ENCODE measurements around the gene SEL1L3.

Gene SEL1L3

GRCh38 chr4:25823632-25824031 is 39.2 kb downstream of the SEL1L3 start:
- in situ Hi-C loops (cut with HindIII; ENCODE audit: low sequenced_read_pairs), result no loop called here

GRCh38 chr4:25821899-25822298 is 40.9 kb downstream of the SEL1L3 start:
- in situ Hi-C loops (cut with HindIII; ENCODE audit: low sequenced_read_pairs), result no loop called here

- in situ Hi-C loops (cut with HindIII; ENCODE audit: low sequenced_read_pairs), result no loop called here
Measured at GRCh38 chr4:25821267-25821666, 41.5 kb downstream of the SEL1L3 start.

- in situ Hi-C loops (cut with HindIII; ENCODE audit: low sequenced_read_pairs), result no loop called here
Measured at GRCh38 chr4:25818876-25819275, 43.9 kb downstream of the SEL1L3 start.

- in situ Hi-C loops (cut with HindIII; ENCODE audit: low sequenced_read_pairs), result no loop called here
Measured at GRCh38 chr4:25818371-25818871, 44.4 kb downstream of the SEL1L3 start.

- in situ Hi-C loops (cut with HindIII; ENCODE audit: low sequenced_read_pairs), result no loop called here
Measured at GRCh38 chr4:25817059-25817681, 45.6 kb downstream of the SEL1L3 start.

GRCh38 chr4:25816591-25817058 is 46.2 kb downstream of the SEL1L3 start:
- in situ Hi-C loops (cut with HindIII; ENCODE audit: low sequenced_read_pairs), result no loop called here

- in situ Hi-C loops (cut with HindIII; ENCODE audit: low sequenced_read_pairs), result no loop called here
Measured at GRCh38 chr4:25815586-25815985, 47.2 kb downstream of the SEL1L3 start.

GRCh38 chr4:25814301-25815136 is 48.3 kb downstream of the SEL1L3 start:
- in situ Hi-C loops (cut with HindIII; ENCODE audit: low sequenced_read_pairs), result no loop called here

GRCh38 chr4:25813448-25814106 is 49.2 kb downstream of the SEL1L3 start:
- in situ Hi-C loops (cut with HindIII; ENCODE audit: low sequenced_read_pairs), result no loop called here

GRCh38 chr4:25811841-25812240 is 50.9 kb downstream of the SEL1L3 start:
- in situ Hi-C loops (cut with HindIII; ENCODE audit: low sequenced_read_pairs), result no loop called here

GRCh38 chr4:25811374-25811690 is 51.5 kb downstream of the SEL1L3 start:
- in situ Hi-C loops (cut with HindIII; ENCODE audit: low sequenced_read_pairs), result no loop called here

GRCh38 chr4:25810461-25811373 is 52.1 kb downstream of the SEL1L3 start:
- in situ Hi-C loops (cut with HindIII; ENCODE audit: low sequenced_read_pairs), result no loop called here

GRCh38 chr4:25809996-25810395 is 52.8 kb downstream of the SEL1L3 start:
- in situ Hi-C loops (cut with HindIII; ENCODE audit: low sequenced_read_pairs), result no loop called here

- in situ Hi-C loops (cut with HindIII; ENCODE audit: low sequenced_read_pairs), result no loop called here
Measured at GRCh38 chr4:25807102-25807728, 55.6 kb downstream of the SEL1L3 start.

GRCh38 chr4:25805255-25805860 is 57.4 kb downstream of the SEL1L3 start:
- in situ Hi-C loops (cut with HindIII; ENCODE audit: low sequenced_read_pairs), result no loop called here

GRCh38 chr4:25803720-25804225 is 59.0 kb downstream of the SEL1L3 start:
- in situ Hi-C loops (cut with HindIII; ENCODE audit: low sequenced_read_pairs), result loop anchor here (5.0 kb wide), 1 partner anchor 59 kb away; the partner anchor contains the start of gene SEL1L3

- in situ Hi-C loops (cut with HindIII; ENCODE audit: low sequenced_read_pairs), result loop anchor here (5.0 kb wide), 1 partner anchor 61 kb away; the partner anchor contains the start of gene SEL1L3
Measured at GRCh38 chr4:25801594-25801993, 61.2 kb downstream of the SEL1L3 start.

GRCh38 chr4:25800245-25800644 is 62.5 kb downstream of the SEL1L3 start:
- in situ Hi-C loops (cut with HindIII; ENCODE audit: low sequenced_read_pairs), result loop anchor here (5.0 kb wide), 1 partner anchor 62 kb away; the partner anchor contains the start of gene SEL1L3

All from endothelial cell of hepatic sinusoid (primary cell).